Brain pericyte (primary cell): ENCODE results near the gene AUH.

Source experiments
- DNase-seq: peaks from one replicate; pipeline ENCODE4 v3.0.0-alpha.2; 2012; ENCODE audit warnings: low read depth, low spot score

The AUH gene

DNA sequence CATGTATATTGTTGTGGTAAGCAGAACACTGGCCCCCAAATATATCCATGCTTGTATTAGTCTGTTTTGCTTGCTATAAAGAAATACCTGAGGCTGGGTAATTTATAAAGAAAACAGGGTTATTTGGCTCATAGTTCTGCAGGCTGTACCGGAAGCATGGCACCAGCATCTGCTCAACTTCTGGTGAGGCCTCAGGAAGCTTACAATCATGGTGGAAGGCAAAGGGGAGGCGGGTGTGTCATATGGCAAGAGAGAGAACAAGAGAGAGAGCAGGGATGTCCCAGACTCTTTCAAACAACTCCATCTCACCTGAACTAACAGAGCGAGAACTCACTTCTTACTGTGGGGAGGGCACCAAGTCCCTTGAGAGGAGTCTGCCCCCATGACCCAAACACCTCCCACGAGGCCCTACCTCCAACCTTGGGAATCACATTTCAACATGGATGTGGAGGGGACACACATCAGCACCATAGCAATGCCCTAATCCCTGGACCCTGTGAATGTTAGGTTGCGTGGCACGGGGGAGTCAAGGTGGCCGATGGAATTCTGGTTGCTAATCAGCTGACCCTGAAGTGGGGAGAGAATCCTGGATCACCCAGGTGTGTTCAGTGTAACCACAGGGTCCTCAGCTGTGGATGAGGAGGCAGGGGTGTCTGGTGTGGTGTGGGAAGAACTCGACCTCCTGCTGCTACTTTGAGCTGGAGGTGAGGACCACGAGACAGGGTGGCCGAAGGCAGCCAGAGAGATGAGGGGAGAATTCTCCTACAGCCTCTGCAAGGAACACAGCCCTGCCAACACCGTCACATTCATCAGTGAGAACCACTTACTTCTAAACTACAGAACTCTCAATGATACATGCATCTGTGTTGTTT is 172.8 kb downstream of the AUH start:
- no peak for DNase-seq

DNA sequence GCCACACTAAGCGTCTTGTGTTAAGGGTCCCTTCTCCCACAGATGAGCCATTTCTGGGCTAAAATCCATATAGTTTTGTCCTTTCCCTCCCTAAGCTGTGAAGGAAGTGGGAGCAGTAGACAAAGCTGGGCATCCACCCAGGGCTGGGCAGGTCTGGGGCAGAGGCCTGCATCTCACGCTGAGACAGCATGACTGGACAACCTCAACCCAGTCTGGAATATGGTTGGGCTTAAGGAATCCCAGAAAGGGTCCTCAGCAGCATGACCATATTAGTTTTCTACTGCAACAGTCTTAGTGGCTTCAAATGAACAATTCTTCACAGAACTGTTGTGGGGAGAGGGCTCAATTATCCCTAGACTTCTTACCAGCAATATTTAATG is 173.8 kb downstream of the AUH start:
- peak; percentile 53 for DNase-seq

DNA sequence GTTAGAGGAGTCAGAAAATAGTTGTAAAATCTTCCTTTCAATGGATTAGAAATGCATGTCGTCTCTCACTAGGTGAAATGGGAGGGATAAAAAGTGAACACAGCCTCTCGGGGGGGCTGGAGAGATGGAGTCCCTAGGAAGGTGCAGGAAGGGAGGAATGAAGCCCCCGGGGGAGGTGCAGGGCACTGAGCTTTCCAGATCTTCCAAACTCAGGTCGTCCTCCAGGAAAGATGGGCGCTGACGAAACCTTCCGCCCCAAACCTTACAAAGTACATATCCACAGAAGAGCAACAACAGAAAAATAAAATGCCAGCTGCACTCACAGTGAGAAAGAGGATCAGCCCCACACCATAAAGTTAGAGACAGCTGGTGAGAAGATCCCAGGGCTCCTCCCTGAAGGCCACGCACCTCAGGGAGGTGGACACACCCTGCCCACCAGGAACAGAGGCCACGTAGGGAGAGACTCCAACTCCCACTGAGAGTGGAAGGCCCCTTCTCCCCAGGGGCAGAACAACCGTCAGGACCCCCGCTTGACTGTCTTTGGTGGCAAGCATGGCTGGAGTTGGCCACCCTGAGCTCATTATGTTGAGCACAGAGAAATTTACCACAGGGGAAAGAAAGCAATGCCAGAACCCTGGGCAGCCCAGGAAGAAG is 174.3 kb downstream of the AUH start:
- DNase-seq: no peak

DNA sequence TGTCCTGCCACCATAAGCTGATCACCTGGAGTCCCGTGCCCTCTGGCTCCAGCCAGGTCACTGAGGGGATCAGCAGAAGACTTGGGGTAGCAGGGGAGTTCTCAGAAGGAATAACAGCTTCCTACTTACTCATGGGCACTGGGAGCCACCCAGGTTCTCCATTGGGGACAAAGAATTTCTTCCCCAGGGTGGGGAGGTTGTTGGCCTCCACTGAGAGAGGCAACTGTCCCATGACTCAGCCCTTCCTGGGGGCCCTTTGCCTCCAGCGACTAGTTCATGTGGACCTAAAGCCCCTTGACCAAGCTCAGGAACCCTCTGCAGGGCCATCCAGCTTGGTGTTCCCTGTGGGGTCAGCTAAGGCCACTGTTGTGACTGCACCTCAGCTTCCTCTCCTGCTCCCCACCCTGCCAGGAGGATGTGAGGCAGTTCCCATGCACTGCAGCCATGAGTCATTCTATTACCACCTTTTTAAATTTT is 175.0 kb downstream of the AUH start:
- no peak for DNase-seq

DNA sequence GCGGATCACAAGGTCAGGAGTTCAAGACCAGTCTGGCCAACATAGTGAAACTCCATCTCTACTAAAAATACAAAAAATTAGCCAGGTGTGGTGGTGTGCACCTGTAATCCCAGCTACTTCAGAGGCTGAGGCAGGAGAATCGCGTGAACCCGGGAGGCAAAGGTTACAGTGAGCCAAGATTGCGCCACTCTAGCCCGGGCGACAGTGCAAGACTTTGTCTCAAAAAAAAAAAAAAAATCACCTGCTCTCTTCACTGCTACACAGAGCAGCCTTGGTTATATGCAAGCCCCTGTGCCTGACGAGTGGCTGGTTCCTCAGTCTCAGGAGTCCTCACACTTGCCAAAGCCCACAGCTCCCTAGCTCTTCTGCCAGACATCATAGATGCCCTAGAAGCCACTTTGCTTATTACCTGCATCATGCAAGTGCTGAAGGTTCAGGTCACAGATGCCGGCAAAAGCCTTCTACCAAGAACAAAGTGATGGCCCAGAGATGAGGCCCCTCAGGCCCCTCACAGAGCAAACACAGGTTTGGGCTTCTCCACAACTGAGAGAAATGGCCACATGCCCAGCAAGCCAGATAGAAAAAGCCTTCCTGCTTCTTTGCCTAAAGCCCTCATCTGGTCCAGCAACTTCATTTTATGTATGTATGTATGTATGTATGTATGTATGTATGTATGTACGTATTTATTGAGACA is 176.4 kb downstream of the AUH start:
- no peak for DNase-seq

DNA sequence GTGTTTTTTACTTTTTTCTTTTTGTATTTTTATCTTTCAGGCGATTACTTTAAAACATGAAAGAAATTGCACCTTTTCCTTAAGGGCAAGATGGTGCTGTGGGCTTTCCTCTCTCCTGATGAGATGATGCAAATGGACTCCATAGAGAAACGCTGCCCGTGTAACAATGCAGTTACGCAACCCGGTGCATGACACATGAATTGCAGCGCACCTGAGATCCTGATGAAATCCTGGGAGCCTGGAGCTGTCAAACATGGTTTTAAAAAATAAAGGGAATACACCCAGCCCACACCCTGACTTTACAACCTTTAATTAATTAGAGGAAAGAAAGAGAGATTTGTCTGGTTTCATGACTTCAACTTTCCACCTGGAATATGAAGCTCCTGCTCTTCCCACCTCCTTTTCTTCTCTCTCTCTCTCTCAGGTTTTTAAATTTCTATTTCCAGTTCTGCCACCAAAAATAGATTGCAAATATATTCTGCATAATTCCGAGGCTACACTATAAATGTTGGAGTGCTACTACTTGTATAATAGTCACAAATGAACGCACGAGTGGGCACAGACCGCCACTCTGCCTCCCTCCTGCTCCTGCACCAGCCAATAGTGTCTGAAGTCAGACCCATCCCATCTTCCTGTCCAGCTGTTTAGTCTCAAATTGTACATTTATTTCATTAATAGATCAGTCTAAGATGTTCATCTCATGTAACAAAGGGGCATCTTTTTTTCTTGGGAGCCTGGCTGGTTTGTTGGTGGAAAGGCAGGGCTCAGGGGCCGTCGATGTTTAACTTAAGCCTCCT is 179.1 kb downstream of the AUH start:
- DNase-seq: no peak

DNA sequence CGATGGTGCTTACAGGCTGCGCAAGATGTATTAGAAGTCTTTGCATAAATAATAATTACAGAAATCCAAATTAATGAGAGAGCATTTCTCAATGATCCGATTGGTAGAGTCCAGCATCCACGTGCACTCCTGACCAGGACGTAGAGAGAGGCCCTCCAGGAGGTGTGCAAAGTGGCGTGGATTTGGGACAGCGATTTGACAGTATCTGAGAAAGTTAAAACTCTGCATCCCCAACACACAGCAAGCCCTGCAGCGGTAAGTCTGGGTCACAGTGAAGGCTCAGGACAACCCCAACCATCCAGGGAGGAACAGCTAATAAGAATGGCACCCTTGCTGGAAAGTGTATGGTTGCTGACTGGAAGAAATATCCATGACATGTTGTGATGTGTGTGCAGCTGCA is 180.2 kb downstream of the AUH start:
- no peak for DNase-seq

DNA sequence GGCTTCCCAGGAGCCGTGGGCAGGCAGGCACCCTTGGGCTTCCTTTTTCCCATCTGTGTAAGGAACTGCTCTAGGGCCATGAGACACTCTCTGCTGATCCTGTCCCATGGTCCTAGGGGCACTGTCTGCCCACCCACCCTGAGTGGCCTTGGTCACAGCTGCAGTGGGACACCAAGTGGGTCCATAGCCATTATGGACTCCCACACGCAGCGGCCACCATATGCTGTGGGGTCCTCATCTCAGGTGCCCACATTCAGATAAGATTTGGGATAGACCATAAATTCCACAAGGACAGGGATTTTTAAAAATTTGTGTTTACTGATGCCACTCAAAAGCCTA is 180.8 kb downstream of the AUH start:
- no peak for DNase-seq

DNA sequence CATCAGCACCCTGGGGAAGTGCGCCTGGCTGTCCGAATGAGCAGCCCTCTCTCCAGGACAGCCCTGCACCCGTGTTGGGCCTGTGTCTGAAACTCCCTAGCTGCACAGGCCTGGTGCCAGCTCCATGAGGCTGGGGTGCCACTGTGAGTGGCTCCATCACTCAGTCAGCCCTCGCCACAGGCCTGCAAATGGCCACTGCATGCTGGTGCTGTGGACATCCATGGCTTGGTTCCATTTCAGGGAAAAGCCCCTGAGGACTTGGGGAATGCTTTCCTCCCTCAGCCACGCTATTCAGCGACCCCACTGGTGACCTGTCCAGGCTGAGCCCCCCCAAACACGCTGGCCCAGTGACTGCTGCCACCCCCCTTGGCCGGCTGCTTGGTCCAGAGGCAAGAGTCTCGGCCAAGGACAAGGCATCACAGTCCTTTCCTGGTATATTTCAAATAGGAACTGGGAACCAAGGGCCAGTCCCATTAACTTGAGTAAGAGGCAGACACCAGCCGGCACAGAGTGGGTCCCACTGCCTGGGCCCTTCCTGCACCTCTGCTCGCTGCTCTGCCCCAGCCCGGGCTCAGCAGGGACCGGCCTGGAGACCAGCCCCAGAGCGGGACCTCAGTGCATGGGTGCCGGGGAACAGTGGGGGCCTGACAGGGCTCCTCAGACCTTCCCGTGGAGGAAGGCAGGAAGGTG is 181.3 kb downstream of the AUH start:
- DNase-seq: no peak

DNA sequence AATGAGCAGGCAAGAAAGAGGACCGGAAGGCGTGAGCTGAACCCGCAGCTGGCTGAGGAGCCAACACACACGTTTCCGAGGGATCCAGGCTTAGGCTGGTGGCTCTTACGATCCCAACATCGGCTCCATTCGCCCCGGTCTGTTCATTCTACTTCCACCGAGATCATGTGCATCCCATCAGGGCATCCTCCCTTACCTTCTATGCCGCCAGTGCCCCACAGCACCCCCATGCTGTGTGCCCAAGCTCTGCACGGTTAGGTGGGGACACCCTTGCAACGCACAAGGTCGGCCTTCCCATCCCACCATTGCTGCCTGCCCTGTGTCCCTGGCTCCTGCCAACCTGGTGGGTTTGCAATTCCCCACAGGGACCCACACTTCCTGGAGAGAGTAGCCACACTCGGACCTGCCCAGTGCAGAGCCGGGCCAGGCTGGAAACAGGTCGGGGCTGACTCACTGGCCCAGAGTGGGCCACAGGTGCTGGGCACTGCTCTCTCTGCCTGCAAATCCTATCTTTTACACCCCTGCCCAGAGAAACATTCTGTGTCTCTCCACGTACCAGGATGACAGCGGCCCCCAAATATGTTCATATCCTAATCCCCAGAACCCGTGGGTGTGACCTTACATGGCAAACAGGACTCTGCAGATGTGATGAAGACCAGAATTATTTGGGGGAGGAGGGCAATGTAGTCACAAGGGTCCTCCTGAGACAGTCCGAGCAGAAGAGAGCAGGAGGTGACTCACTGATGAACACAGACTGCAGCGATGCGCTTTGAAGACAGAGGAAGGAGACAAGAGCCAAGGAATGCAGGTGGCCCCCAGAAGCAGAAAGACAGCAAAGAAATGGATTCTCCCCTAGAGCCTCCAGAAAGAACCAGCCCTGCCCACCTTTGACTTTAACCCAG is 182.2 kb downstream of the AUH start:
- DNase-seq: no peak

DNA sequence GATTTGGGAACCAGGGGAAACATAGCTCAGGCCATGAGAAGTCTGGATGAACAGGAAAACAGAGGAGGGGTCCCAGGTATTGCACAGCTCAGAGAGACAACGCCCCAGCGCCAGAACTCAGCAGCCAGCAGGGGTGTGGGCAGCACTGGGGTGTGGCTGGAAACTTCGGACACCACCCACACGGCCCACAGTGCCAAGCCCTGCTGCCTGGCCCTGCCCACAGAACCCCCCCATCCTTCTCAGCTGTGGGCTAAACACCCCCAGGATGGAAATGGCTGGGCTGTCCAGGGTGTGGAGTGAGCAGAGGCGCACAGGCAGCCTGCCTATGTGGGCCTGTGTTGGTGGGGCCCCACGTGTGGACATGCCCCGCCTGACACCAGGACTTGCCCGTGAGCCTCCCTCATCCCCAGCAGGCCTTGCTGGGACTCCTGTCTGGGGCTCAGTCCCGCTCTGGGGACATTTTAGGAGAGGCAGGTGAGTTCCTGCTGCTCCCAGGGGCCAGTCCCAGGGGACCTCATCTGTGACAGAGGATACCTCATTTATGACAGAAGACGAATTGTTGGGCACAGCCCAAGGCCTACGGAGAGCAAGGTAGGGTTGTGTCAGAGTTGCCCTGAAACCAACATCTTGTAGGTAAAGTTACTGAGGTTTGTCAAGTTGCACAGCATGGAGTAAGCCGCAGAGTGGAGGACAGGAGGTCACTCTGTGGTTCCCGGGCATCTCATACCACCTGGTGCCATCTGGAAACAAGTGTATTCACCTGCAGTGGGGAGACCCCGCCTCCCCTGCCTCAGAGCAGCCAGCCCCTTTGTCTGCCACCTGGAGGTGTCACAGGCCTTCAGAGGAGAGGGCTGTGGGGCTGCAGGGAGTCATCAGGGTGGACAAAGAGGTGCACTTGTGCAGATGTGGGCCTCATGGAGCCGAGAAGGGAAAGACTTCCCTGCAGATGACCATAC is 183.2 kb downstream of the AUH start:
- no peak for DNase-seq

DNA sequence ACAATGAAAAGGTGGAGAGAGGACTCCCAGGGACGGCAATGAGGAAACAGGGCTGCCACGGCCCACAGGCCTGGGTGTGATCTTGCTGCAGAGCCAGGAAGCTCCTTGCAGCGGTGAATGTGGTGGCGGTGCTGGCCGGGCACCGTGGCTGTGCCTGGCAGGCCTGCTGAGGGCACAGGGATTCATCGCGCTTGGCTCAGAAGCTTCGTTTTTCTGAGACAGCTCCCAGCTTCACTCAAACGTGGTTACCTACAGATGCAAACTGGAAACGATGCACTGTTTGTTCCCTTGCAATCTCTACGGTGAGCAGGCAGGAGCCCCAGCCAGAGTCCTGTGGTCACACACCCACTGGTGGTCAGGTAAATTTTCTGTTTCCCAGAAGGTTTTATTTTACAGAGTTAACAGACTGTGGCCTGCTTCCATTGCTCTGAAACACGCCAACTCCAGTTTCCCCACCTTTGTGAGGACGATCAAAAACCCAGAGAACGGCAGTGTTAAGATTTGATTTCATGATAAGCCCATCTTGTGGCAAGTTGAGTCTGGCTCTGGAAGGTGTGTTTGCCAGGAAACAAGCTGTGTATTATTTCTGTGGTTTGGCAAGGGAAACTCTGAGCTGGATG is 183.9 kb downstream of the AUH start:
- no peak for DNase-seq

DNA sequence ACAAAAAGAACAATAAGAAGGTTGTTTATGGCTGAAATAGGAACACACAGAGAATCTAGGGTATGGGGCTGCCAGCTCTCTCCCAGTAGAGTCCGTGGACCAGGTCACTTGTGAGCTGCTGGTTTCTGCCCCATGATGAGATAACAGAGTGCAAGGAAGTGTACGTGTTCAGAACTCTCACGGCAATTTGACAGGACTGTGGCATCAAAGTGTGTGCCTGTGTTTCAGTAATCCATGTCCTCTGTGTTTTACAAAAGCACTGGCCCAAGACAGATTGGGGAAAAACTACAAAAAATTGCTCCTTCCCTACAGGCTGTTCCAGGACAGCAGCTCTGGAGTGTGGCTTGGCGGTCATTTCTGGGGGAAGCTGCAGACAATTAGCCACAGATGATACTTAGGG is 184.6 kb downstream of the AUH start:
- no peak for DNase-seq

DNA sequence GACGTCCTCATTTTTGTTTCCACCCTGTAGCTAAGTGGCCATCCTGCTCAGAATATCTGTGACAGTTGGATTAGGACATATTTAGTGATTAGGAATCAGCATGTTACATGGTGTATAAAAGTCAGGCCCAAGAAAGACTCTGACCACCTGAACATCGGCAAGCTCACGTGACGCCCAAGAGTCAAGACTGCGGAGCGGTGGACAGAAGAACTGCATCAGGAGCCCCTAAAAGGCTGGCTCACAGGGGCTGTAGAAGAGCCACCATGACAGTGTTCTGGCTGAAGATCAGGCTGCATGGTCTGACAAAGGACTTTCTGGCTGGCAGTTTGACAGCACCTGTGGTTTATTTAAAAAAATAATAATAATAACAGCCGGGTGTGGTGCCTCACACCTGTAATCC is 185.3 kb downstream of the AUH start:
- DNase-seq: no peak

DNA sequence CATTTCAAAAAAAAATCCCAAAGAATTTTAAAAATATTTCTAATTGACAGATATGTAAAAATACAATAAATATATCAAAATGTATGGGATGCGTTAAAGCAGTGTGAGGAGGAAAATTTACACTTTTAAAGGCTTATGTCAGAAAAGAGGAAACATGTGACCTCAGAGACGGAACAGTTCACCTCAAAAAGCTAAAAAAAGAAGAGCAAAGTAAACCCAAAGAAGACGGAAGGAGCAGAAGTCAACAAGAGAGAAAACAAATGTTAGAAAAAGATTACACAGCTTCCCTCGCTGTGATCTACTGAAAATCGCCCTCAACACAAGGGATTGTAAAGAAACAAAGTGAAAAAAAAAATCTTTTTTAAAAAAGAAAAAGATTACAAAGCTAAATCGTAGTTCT is 186.9 kb downstream of the AUH start:
- DNase-seq: no peak

DNA sequence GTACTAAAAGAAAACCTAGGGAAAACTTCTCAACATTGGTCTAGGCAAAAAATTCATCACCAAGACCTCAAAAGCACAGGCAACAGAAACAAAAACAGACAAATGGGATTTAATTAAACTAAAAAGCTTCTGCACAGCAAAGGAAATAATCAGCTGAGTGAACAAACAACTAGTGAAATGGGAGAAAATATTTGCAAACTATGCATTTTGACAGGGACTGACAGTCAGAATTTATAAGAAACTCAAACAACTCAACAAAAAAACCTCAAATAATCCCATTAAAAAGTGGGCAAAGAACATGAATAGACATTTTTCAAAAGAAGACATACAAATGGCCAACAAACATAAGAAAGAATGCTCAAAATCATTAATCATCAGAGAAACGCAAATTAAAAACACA is 189.4 kb downstream of the AUH start:
- DNase-seq: no peak

DNA sequence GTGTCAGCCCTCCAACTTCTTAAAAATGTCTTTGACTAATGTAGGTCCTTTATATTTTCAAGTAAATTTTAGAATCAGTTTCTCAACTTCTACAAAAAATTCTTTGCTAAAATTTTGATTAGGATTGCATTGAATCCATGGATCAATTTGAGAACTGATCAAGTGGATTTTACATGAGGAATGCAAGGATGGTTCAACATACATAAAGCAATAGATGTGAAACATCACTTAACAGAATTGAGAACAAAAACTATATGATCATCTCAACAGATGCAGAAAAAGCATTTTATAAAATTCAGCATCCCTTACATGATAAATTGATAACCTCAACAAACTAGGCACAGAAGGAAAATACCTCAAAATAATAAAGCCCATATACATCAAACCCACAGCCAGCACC is 190.8 kb downstream of the AUH start:
- DNase-seq: no peak

DNA sequence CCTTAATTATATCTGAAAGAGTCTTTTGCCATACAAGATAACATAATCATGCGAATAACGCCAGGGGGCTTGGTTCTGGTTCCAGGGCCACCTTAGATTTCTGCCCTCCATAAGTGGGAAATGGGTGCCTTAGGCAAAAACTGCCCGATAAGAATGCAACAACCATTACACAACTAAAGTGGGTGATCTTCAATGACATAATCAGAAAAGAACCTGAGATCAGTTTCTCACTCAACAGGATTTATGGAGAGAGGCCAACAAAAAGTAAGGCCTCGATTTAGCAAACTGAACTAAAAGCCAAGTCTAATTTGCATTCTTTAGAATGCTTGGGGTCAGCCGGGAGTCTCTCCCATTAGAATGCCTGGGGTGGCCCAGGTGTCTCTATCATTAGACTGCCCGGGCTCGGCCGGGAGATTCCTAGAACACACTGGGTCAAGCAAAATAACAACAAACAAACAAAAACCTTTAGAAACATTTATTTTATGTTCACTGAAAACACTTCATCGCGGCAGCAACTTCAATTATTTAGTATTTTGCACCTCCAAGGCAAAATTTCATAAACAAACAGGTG is 194.8 kb downstream of the AUH start:
- no peak for DNase-seq
